Mesendoderm (in vitro differentiated cells): ENCODE data around the gene BAZ2A. TPM values are rescaled to one million over a fixed set of nuclear protein-coding genes. Genes with fewer than 3 reads are reported as not detected.
A peak's percentile ranks its signal among the peaks of the same experiment; 100 is the strongest.

Experiments used
- DNase-seq: peaks from one replicate; pipeline ENCODE4 v3.0.0; 2013
- H2AK5ac ChIP-seq: 2 replicates; pipeline ENCODE4 v1.6.1; 2013; ENCODE audit warnings: low read length, inconsistent platforms
- H2BK120ac ChIP-seq: 2 replicates; pipeline ENCODE4 v1.6.1; 2013; ENCODE audit warnings: low read depth, mild to moderate bottlenecking, low read length, moderate library complexity, mixed read lengths
- H2BK15ac ChIP-seq: replicated peaks from 2 replicates; pipeline ENCODE4 v1.6.1; 2013; ENCODE audit warnings: low read depth, mild to moderate bottlenecking, moderate library complexity
- H2BK5ac ChIP-seq: 2 replicates; pipeline ENCODE4 v1.6.1; 2013; ENCODE audit warnings: low read length, inconsistent platforms
- H3K18ac ChIP-seq: 2 replicates; pipeline ENCODE4 v1.6.1; 2013; ENCODE audit warnings: mild to moderate bottlenecking, low read length, mixed read lengths
- H3K23ac ChIP-seq: one replicate; pipeline ENCODE4 v1.6.1; 2013; ENCODE audit warnings: low read length
- H3K27ac ChIP-seq: 2 replicates; pipeline ENCODE4 v1.5.1; 2013; ENCODE audit warnings: low read depth, mild to moderate bottlenecking, inconsistent platforms, low read length, moderate library complexity
- H3K27me3 ChIP-seq: 2 replicates; pipeline ENCODE4 v1.6.1; 2013; ENCODE audit warnings: low read length, control low read depth, mild to moderate bottlenecking, inconsistent platforms; ENCODE audit not compliant: insufficient read depth, poor library complexity
- H3K36me3 ChIP-seq: 2 replicates; pipeline ENCODE4 v1.6.1; 2013; ENCODE audit warnings: low read length, inconsistent platforms; ENCODE audit not compliant: control insufficient read depth, insufficient read depth
- H3K4ac ChIP-seq: one replicate; pipeline ENCODE4 v1.6.1; 2013; ENCODE audit warnings: low read depth, mild to moderate bottlenecking, low read length, moderate library complexity
- H3K4me1 ChIP-seq: 2 replicates; pipeline ENCODE4 v1.6.1; 2013; ENCODE audit warnings: low read depth, low read length, inconsistent platforms; ENCODE audit not compliant: control insufficient read depth
- H3K4me2 ChIP-seq: 2 replicates; pipeline ENCODE4 v1.6.1; 2013; ENCODE audit warnings: low read length
- H3K4me3 ChIP-seq: 2 replicates; pipeline ENCODE4 v1.5.1; 2013; ENCODE audit warnings: mild to moderate bottlenecking, low read length
- H3K56ac ChIP-seq: one replicate; pipeline ENCODE4 v1.6.1; 2013; ENCODE audit warnings: low read length
- H3K79me1 ChIP-seq: 2 replicates; pipeline ENCODE4 v1.6.1; 2013; ENCODE audit warnings: low read length, inconsistent platforms
- H3K79me2 ChIP-seq: 2 replicates; pipeline ENCODE4 v1.6.1; 2013; ENCODE audit warnings: mild to moderate bottlenecking, low read length; ENCODE audit not compliant: control insufficient read depth, insufficient read depth
- H3K9ac ChIP-seq: 2 replicates; pipeline ENCODE4 v1.6.1; 2013; ENCODE audit warnings: low read length, inconsistent platforms
- H4K5ac ChIP-seq: one replicate; pipeline ENCODE4 v1.6.1; 2013; ENCODE audit warnings: low read length
- H4K8ac ChIP-seq: one replicate; pipeline ENCODE4 v1.6.1; 2013; ENCODE audit warnings: low read depth, mild to moderate bottlenecking, control low read depth, low read length, moderate library complexity
- WGBS: extraction: QIAGEN DNeasy Blood & Tissue Kit; methylation state at CpG from one replicate; pipeline ENCODE4 v1.1.7; 2013; ENCODE audit warnings: low lambda C conversion rate, missing lambda C conversion rate; ENCODE audit not compliant: insufficient coverage; ENCODE audit errors: extremely low coverage; 5-methylcytosine and 5-hydroxymethylcytosine counted together
- polyA plus RNA-seq, 2 experiments: library from polyadenylated mRNA; stranded (reverse); fragments of 200-250 nt; gene quantifications; one replicate each; pipeline ENCODE4 v1.2.3, GENCODE V29; 2013

Gene BAZ2A
- 66.2 TPM for polyA plus RNA-seq (2013, experiment 1 of 2)
- polyA plus RNA-seq (2013, experiment 2 of 2) = 68.8 TPM

GRCh38 chr12:56630180-56630632 is at the start of gene BAZ2A:
Gene BAZ2A, minus strand, starts transcription at chr12:56630326. Its CDS starts 12,796 bp downstream, at chr12:56617530.
- Histone ChIP-seq H4K8ac (peak within 1 kb of the TSS; percentile 84), H3K23ac (no peak within 1 kb of the TSS), H3K36me3 (no peaks in the 10 kb centered on the region), H3K4me2 (peak within 1 kb of the TSS; percentile 92), H2BK5ac (peak within 1 kb of the TSS; percentile 82), H2BK15ac (peak within 1 kb of the TSS; percentile 25), H3K4ac (peak within 1 kb of the TSS; percentile 72), H3K4me1 (peaks cover 18% of the 10 kb centered on the region), H3K9ac (peak within 1 kb of the TSS; percentile 76), H4K5ac (no peak within 1 kb of the TSS), H3K79me2 (peaks cover 38% of the 10 kb centered on the region), H3K4me3 (peak within 1 kb of the TSS; percentile 73), H3K79me1 (peaks cover 13% of the 10 kb centered on the region), H2BK120ac (peak within 1 kb of the TSS; percentile 83), H3K27ac (peak within 1 kb of the TSS; percentile 68), H2AK5ac (no peak within 1 kb of the TSS), H3K18ac (peak within 1 kb of the TSS; percentile 99), H3K56ac (peak within 1 kb of the TSS; percentile 87), H3K27me3 (no peaks in the 10 kb centered on the region)
- DNase-seq = peak; percentile 94
- no CpG with 5 or more reads among the region's 31 CpGs for WGBS

- Histone ChIP-seq H4K8ac (no peak overlapping the region), H3K56ac (no peak overlapping the region), H3K9ac (no peak overlapping the region), H3K4me1 (no peaks in the 10 kb centered on the region), H3K79me2 (peaks cover 89% of the 10 kb centered on the region), H2BK15ac (no peak overlapping the region), H4K5ac (no peak overlapping the region), H2BK120ac (no peak overlapping the region), H3K23ac (no peak overlapping the region), H3K4ac (no peak overlapping the region), H3K4me3 (no peak overlapping the region), H3K27me3 (no peaks in the 10 kb centered on the region), H3K79me1 (peaks cover 4% of the 10 kb centered on the region), H3K36me3 (peaks cover 3% of the 10 kb centered on the region), H2BK5ac (no peak overlapping the region), H2AK5ac (no peak overlapping the region), H3K18ac (no peak overlapping the region), H3K4me2 (no peak overlapping the region), H3K27ac (no peak overlapping the region)
- no peak for DNase-seq
- WGBS = no CpG with 5 or more reads among the region's 2 CpGs
Observed at GRCh38 chr12:56678852-56679251, 48.7 kb upstream of the BAZ2A start.

GRCh38 chr12:56677680-56678079 is 47.6 kb upstream of the BAZ2A start:
- H3K23ac ChIP-seq = no peak overlapping the region
- H3K27me3 ChIP-seq = no peaks in the 10 kb centered on the region
- H2BK120ac ChIP-seq = no peak overlapping the region
- no peaks in the 10 kb centered on the region for H3K4me1 ChIP-seq
- no peak overlapping the region for H3K27ac ChIP-seq
- H3K36me3 ChIP-seq = peaks cover 3% of the 10 kb centered on the region
- H3K18ac ChIP-seq = no peak overlapping the region
- H2AK5ac ChIP-seq = no peak overlapping the region
- H2BK15ac ChIP-seq = no peak overlapping the region
- no peak overlapping the region for H3K56ac ChIP-seq
- no peak overlapping the region for H4K8ac ChIP-seq
- peaks cover 83% of the 10 kb centered on the region for H3K79me2 ChIP-seq
- WGBS = no CpG with 5 or more reads among the region's 1 CpG
- DNase-seq = no peak
- H4K5ac ChIP-seq = no peak overlapping the region
- H3K9ac ChIP-seq = no peak overlapping the region
- peaks cover 4% of the 10 kb centered on the region for H3K79me1 ChIP-seq
- no peak overlapping the region for H2BK5ac ChIP-seq
- H3K4ac ChIP-seq = no peak overlapping the region
- H3K4me3 ChIP-seq = no peak overlapping the region
- H3K4me2 ChIP-seq = no peak overlapping the region

- H2AK5ac ChIP-seq = no peak overlapping the region
- WGBS = no CpG with 5 or more reads among the region's 11 CpGs
- H3K4me3 ChIP-seq = no peak overlapping the region
- peaks cover 4% of the 10 kb centered on the region for H3K79me1 ChIP-seq
- no peak overlapping the region for H3K56ac ChIP-seq
- no peak for DNase-seq
- H3K4ac ChIP-seq = no peak overlapping the region
- H3K79me2 ChIP-seq = peaks cover 78% of the 10 kb centered on the region
- H4K8ac ChIP-seq = no peak overlapping the region
- H4K5ac ChIP-seq = no peak overlapping the region
- H2BK15ac ChIP-seq = no peak overlapping the region
- no peak overlapping the region for H3K23ac ChIP-seq
- H3K18ac ChIP-seq = no peak overlapping the region
- peaks cover 3% of the 10 kb centered on the region for H3K36me3 ChIP-seq
- H2BK120ac ChIP-seq = no peak overlapping the region
- no peak overlapping the region for H3K4me2 ChIP-seq
- no peaks in the 10 kb centered on the region for H3K4me1 ChIP-seq
- H3K27ac ChIP-seq = no peak overlapping the region
- H3K9ac ChIP-seq = no peak overlapping the region
- H3K27me3 ChIP-seq = no peaks in the 10 kb centered on the region
- no peak overlapping the region for H2BK5ac ChIP-seq
Observed at GRCh38 chr12:56676851-56677580, 46.9 kb upstream of the BAZ2A start.

- Histone ChIP-seq H3K9ac (no peak overlapping the region), H3K56ac (no peak overlapping the region), H3K4me2 (no peak overlapping the region), H3K79me2 (peaks cover 32% of the 10 kb centered on the region), H4K5ac (no peak overlapping the region), H3K4ac (no peak overlapping the region), H3K23ac (no peak overlapping the region), H3K79me1 (peaks cover 6% of the 10 kb centered on the region), H3K4me1 (no peaks in the 10 kb centered on the region), H2AK5ac (no peak overlapping the region), H3K36me3 (peaks cover 6% of the 10 kb centered on the region), H2BK15ac (no peak overlapping the region), H2BK5ac (no peak overlapping the region), H3K4me3 (no peak overlapping the region), H2BK120ac (no peak overlapping the region), H3K27ac (no peak overlapping the region), H4K8ac (no peak overlapping the region), H3K27me3 (no peaks in the 10 kb centered on the region), H3K18ac (no peak overlapping the region)
- WGBS = no CpG with 5 or more reads among the region's 2 CpGs
- DNase-seq = no peak
Observed at GRCh38 chr12:56671608-56672007, 41.5 kb upstream of the BAZ2A start.
